OCI-LY3 (cell line): ENCODE measurements around the gene DDX24.

Experiments used
- CTCF ChIP-seq: fragments of 200-600, 300-600 bp; sonication (generic); IDR thresholded peaks from 2 replicates; pipeline ENCODE4 v1.5.1; 2014; ENCODE audit warnings: antibody characterized with exemption, low read length, low read depth
- EZH2phosphoT487 ChIP-seq: fragments of 200-600 bp; shearing (Covaris generic); IDR thresholded peaks from 2 replicates; pipeline ENCODE4 v1.6.1; 2018; ENCODE audit warnings: antibody characterized with exemption, mixed run types, low read depth

- TF ChIP-seq CTCF (no peak), EZH2phosphoT487 (no peak)
These were observed 50.4 kb downstream of the DDX24 start for GRCh38 chr14:94030571-94030970.
